Measurements from ENCODE around the gene MPPED2.

MPPED2 gene

GRCh38 chr11:30454111-30454510 lies 132.0 kb downstream of the MPPED2 start:
- H3K4me3 ChIP-seq (ENCODE audit: low read depth in 1 of 2, low read length in 2 of 2): no peak overlapping the region
- H3K9me3 ChIP-seq (ENCODE audit: insufficient read depth, low read length, severe bottlenecking): no peaks in the 10 kb centered on the region
- H3K36me3 ChIP-seq (ENCODE audit: insufficient read depth, low read length): no peaks in the 10 kb centered on the region
- H3K27me3 ChIP-seq (ENCODE audit: insufficient read depth, low read length, poor library complexity): peaks cover 3% of the 10 kb centered on the region
- no peak overlapping the region for H3K27ac ChIP-seq (ENCODE audit: low read length)
- ATAC-seq (ENCODE audit: insufficient read depth, low read depth): no peak
- H2AFZ ChIP-seq (ENCODE audit: low read depth, low read length): no peak overlapping the region
- no peaks in the 10 kb centered on the region for H3K79me2 ChIP-seq (ENCODE audit: insufficient read depth, low read length)
- no peak for TF ChIP-seq EZH2 (IDR thresholded peaks at IDR 0.05; ENCODE audit: borderline replicate concordance, low read depth, low read length, severe bottlenecking)
- TF ChIP-seq CTCF (IDR thresholded peaks at IDR 0.05; ENCODE audit: borderline replicate concordance, extremely low read depth, low read length, poor library complexity, severe bottlenecking): no peak
- no peak overlapping the region for H3K4me2 ChIP-seq (ENCODE audit: insufficient read depth, low read length)
- H4K20me1 ChIP-seq (ENCODE audit: insufficient read depth, low read length): no peaks in the 10 kb centered on the region
- no peaks in the 10 kb centered on the region for H3K4me1 ChIP-seq (ENCODE audit: insufficient read depth, low read length)
- no peak overlapping the region for H3K9ac ChIP-seq (ENCODE audit: low read depth, low read length)
- no peak for DNase-seq

- Histone ChIP-seq H3K4me3 (ENCODE audit: low read depth in 1 of 2, low read length in 2 of 2) (no peak overlapping the region), H3K36me3 (ENCODE audit: insufficient read depth, low read length) (no peaks in the 10 kb centered on the region), H3K4me1 (ENCODE audit: insufficient read depth, low read length) (no peaks in the 10 kb centered on the region), H3K27ac (ENCODE audit: low read length) (no peak overlapping the region), H3K9ac (ENCODE audit: low read depth, low read length) (no peak overlapping the region), H3K79me2 (ENCODE audit: insufficient read depth, low read length) (no peaks in the 10 kb centered on the region), H2AFZ (ENCODE audit: low read depth, low read length) (no peak overlapping the region), H3K4me2 (ENCODE audit: insufficient read depth, low read length) (no peak overlapping the region), H3K27me3 (ENCODE audit: insufficient read depth, low read length, poor library complexity) (peaks cover 3% of the 10 kb centered on the region), H4K20me1 (ENCODE audit: insufficient read depth, low read length) (no peaks in the 10 kb centered on the region), H3K9me3 (ENCODE audit: insufficient read depth, low read length, severe bottlenecking) (no peaks in the 10 kb centered on the region)
- no peak for ATAC-seq (ENCODE audit: insufficient read depth, low read depth)
- no peak for DNase-seq
- TF ChIP-seq CTCF (IDR thresholded peaks at IDR 0.05; ENCODE audit: borderline replicate concordance, extremely low read depth, low read length, poor library complexity, severe bottlenecking) (no peak), EZH2 (IDR thresholded peaks at IDR 0.05; ENCODE audit: borderline replicate concordance, low read depth, low read length, severe bottlenecking) (no peak)
Observed at GRCh38 chr11:30453705-30454104, 132.4 kb downstream of the MPPED2 start.

DNA sequence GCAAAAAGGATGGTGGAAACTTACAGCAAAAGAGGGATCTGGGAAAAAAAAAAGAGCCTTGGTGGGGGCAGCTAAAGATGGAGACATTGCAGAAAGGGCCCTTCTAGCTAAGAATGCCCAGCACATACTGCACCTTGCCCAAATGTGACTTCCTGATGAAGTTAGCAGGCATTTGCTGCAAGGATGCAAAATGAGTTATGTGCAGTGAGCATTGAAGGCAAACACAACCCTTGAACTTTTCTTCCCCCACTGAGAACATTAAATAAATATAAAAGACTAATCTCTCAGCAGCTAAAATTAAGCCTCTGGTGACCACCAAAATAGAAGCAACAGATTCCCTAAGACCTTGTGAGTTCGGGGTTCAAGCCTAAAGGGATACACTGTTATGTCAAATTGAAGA lies 133.3 kb downstream of the MPPED2 start:
- TF ChIP-seq EZH2 (IDR thresholded peaks at IDR 0.05; ENCODE audit: borderline replicate concordance, low read depth, low read length, severe bottlenecking) (no peak), CTCF (IDR thresholded peaks at IDR 0.05; ENCODE audit: borderline replicate concordance, extremely low read depth, low read length, poor library complexity, severe bottlenecking) (no peak)
- Histone ChIP-seq H3K4me3 (ENCODE audit: low read depth in 1 of 2, low read length in 2 of 2) (no peak overlapping the region), H3K27me3 (ENCODE audit: insufficient read depth, low read length, poor library complexity) (peaks cover 3% of the 10 kb centered on the region), H3K27ac (ENCODE audit: low read length) (no peak overlapping the region), H3K4me1 (ENCODE audit: insufficient read depth, low read length) (no peaks in the 10 kb centered on the region), H4K20me1 (ENCODE audit: insufficient read depth, low read length) (no peaks in the 10 kb centered on the region), H3K9ac (ENCODE audit: low read depth, low read length) (no peak overlapping the region), H2AFZ (ENCODE audit: low read depth, low read length) (no peak overlapping the region), H3K79me2 (ENCODE audit: insufficient read depth, low read length) (no peaks in the 10 kb centered on the region), H3K4me2 (ENCODE audit: insufficient read depth, low read length) (no peak overlapping the region), H3K9me3 (ENCODE audit: insufficient read depth, low read length, severe bottlenecking) (no peaks in the 10 kb centered on the region), H3K36me3 (ENCODE audit: insufficient read depth, low read length) (no peaks in the 10 kb centered on the region)
- ATAC-seq (ENCODE audit: insufficient read depth, low read depth): no peak
- no peak for DNase-seq

DNA sequence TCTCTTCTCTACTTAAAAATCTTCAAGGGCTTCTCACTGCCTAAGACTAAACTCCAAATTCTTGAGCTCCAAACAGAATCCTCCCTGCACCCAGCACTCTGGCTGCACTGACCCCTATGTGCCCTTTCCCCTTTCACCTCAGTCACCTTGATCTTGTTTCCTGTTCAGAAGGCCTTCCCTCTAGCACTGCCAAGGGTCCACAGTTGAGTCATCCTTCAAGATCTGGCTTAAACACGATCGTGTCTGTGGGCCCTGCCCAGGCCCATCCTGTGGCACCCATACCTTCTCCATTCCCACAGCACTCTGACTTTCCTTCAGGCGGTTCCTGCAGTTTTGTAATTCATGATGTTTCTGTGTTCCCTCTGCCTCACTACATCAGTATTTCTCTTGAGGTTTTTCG lies 134.0 kb downstream of the MPPED2 start:
- no peaks in the 10 kb centered on the region for H4K20me1 ChIP-seq (ENCODE audit: insufficient read depth, low read length)
- no peak overlapping the region for H3K27ac ChIP-seq (ENCODE audit: low read length)
- no peaks in the 10 kb centered on the region for H3K9me3 ChIP-seq (ENCODE audit: insufficient read depth, low read length, severe bottlenecking)
- peaks cover 3% of the 10 kb centered on the region for H3K27me3 ChIP-seq (ENCODE audit: insufficient read depth, low read length, poor library complexity)
- H2AFZ ChIP-seq (ENCODE audit: low read depth, low read length): no peak overlapping the region
- no peaks in the 10 kb centered on the region for H3K4me1 ChIP-seq (ENCODE audit: insufficient read depth, low read length)
- H3K36me3 ChIP-seq (ENCODE audit: insufficient read depth, low read length): no peaks in the 10 kb centered on the region
- ATAC-seq (ENCODE audit: insufficient read depth, low read depth) (no peak), DNase-seq (no peak)
- H3K4me2 ChIP-seq (ENCODE audit: insufficient read depth, low read length): no peak overlapping the region
- H3K9ac ChIP-seq (ENCODE audit: low read depth, low read length): no peak overlapping the region
- no peaks in the 10 kb centered on the region for H3K79me2 ChIP-seq (ENCODE audit: insufficient read depth, low read length)
- H3K4me3 ChIP-seq (ENCODE audit: low read depth in 1 of 2, low read length in 2 of 2): no peak overlapping the region
- TF ChIP-seq CTCF (IDR thresholded peaks at IDR 0.05; ENCODE audit: borderline replicate concordance, extremely low read depth, low read length, poor library complexity, severe bottlenecking): no peak
- no peak for TF ChIP-seq EZH2 (IDR thresholded peaks at IDR 0.05; ENCODE audit: borderline replicate concordance, low read depth, low read length, severe bottlenecking)

Data from DND-41 (cell line).